Neural cell (in vitro differentiated cells): ENCODE measurements around the gene AKT1S1. TPM values are rescaled to one million over a fixed set of nuclear protein-coding genes. Genes with fewer than 3 reads are reported as not detected.

ENCODE experiments used
- H2AFZ ChIP-seq: fragments of 200-600, 300-800 bp; sonication (generic), shearing (Covaris generic); 2 replicates; pipeline ENCODE4 v1.6.0; 2014; ENCODE audit warnings: low read depth, mild to moderate bottlenecking, antibody characterized with exemption, low read length, moderate library complexity
- H3F3A ChIP-seq: fragments of 200-600 bp; shearing (Covaris generic); 2 replicates; pipeline ENCODE4 v1.6.1; 2016; ENCODE audit warnings: mild to moderate bottlenecking, moderate library complexity, mixed read lengths, antibody characterized with exemption, low read length; ENCODE audit not compliant: insufficient read depth, poor library complexity, severe bottlenecking
- H3K27ac ChIP-seq: fragments of 200-600, 300-800 bp; sonication (generic), shearing (Covaris generic); 2 replicates; pipeline ENCODE4 v1.5.1; 2014; ENCODE audit warnings: mild to moderate bottlenecking, low read length, moderate library complexity
- H3K27me3 ChIP-seq: fragments of 300-800, 200-600 bp; sonication (generic), shearing (Covaris generic); 2 replicates; pipeline ENCODE4 v1.6.0; 2014; ENCODE audit warnings: mild to moderate bottlenecking, low read depth, low read length, moderate library complexity; ENCODE audit not compliant: insufficient read depth
- H3K36me3 ChIP-seq: fragments of 300-800, 200-600 bp; sonication (generic), shearing (Covaris generic); 2 replicates; pipeline ENCODE4 v1.5.1; 2014; ENCODE audit warnings: mild to moderate bottlenecking, antibody characterized with exemption, low read length, moderate library complexity; ENCODE audit not compliant: insufficient read depth
- H3K4me2 ChIP-seq: fragments of 300-800, 200-600 bp; sonication (generic), shearing (Covaris generic); 2 replicates; pipeline ENCODE4 v1.6.0; 2014; ENCODE audit warnings: mild to moderate bottlenecking, low read length
- H3K4me3 ChIP-seq: fragments of 300-800, 200-600 bp; sonication (generic), shearing (Covaris generic); 2 replicates; pipeline ENCODE4 v1.5.1; 2014; ENCODE audit warnings: mild to moderate bottlenecking, low read length, moderate library complexity
- H3K79me2 ChIP-seq: fragments of 200-600 bp; shearing (Covaris generic); replicated peaks from 2 replicates; pipeline ENCODE4 v1.6.0; 2014; ENCODE audit warnings: mild to moderate bottlenecking, low read length, moderate library complexity; ENCODE audit not compliant: insufficient read depth
- H3K9ac ChIP-seq: fragments of 300-800, 200-600 bp; sonication (generic), shearing (Covaris generic); 2 replicates; pipeline ENCODE4 v1.6.1; 2016; ENCODE audit warnings: mild to moderate bottlenecking, low read length, mixed read lengths
- H3K9me2 ChIP-seq: fragments of 200-600 bp; shearing (Covaris generic); 2 replicates; pipeline ENCODE4 v1.6.1; 2016; ENCODE audit warnings: mild to moderate bottlenecking, low read length, mixed read lengths; ENCODE audit not compliant: insufficient read depth
- H3K9me3 ChIP-seq: fragments of 200-600, 300-800 bp; sonication (generic), shearing (Covaris generic); 2 replicates; pipeline ENCODE4 v1.6.1; 2016; ENCODE audit warnings: mild to moderate bottlenecking, mixed run types, low read length, moderate library complexity, mixed read lengths
- H4K20me1 ChIP-seq: fragments of 200-600 bp; shearing (Covaris generic); 2 replicates; pipeline ENCODE4 v1.6.1; 2016; ENCODE audit warnings: mild to moderate bottlenecking, mixed run types; ENCODE audit not compliant: insufficient read depth
- CTCF ChIP-seq: fragments of 450-650 bp; IDR thresholded peaks from 2 replicates; pipeline ENCODE4 v1.5.1; 2014; ENCODE audit warnings: antibody characterized with exemption, mild to moderate bottlenecking, moderate library complexity; ENCODE audit not compliant: poor library complexity, severe bottlenecking
- EP300 ChIP-seq: fragments of 450-650 bp; conservative IDR thresholded peaks from 2 replicates; pipeline ENCODE4 v1.6.1; 2014; ENCODE audit warnings: antibody characterized with exemption, mild to moderate bottlenecking, moderate library complexity; ENCODE audit not compliant: poor library complexity, severe bottlenecking
- EZH2 ChIP-seq: fragments of 200-600, 300-800 bp; shearing (Covaris generic), sonication (generic); IDR thresholded peaks from 2 replicates; pipeline ENCODE4 v1.6.1; 2014; ENCODE audit warnings: antibody characterized with exemption, low read length, borderline replicate concordance, mild to moderate bottlenecking; ENCODE audit not compliant: insufficient read depth, poor library complexity, severe bottlenecking
- MXI1 ChIP-seq: fragments of 450-650 bp; conservative IDR thresholded peaks from 2 replicates; pipeline ENCODE4 v1.6.1; 2014; ENCODE audit warnings: antibody characterized with exemption, mild to moderate bottlenecking; ENCODE audit not compliant: poor library complexity, severe bottlenecking
- POLR2AphosphoS5 ChIP-seq: IDR thresholded peaks from 2 replicates; pipeline ENCODE4 v1.6.1; 2012
- RAD21 ChIP-seq: fragments of 450-650 bp; conservative IDR thresholded peaks from 2 replicates; pipeline ENCODE4 v1.6.1; 2014; ENCODE audit warnings: antibody characterized with exemption, mild to moderate bottlenecking, moderate library complexity
- REST ChIP-seq: IDR thresholded peaks from 2 replicates; pipeline ENCODE4 v1.6.1; 2012; ENCODE audit warnings: borderline replicate concordance
- SMC3 ChIP-seq: fragments of 450-650 bp; conservative IDR thresholded peaks from 2 replicates; pipeline ENCODE4 v1.6.1; 2014; ENCODE audit warnings: antibody characterized with exemption, mild to moderate bottlenecking, moderate library complexity; ENCODE audit not compliant: poor library complexity
- TAF1 ChIP-seq: IDR thresholded peaks from 2 replicates; pipeline ENCODE4 v1.6.1; 2012; ENCODE audit warnings: low read depth
- polyA plus RNA-seq: library from polyadenylated mRNA; depleted of rRNA; stranded (reverse); fragments of >200 nt; gene quantifications from 2 replicates; pipeline ENCODE4 v1.2.3, GENCODE V29; 2014

Gene AKT1S1
- polyA plus RNA-seq, 1 donor from 2014 or later = 4.8 TPM

- no peaks in the 10 kb centered on the region for H3K9me3 ChIP-seq
- peaks cover 25% of the 10 kb centered on the region for H4K20me1 ChIP-seq
- TF ChIP-seq REST (no peak), EZH2 (no peak), MXI1 (no peak), CTCF (no peak), RAD21 (no peak), TAF1 (no peak), POLR2AphosphoS5 (no peak), EP300 (no peak), SMC3 (no peak)
- H3K9me2 ChIP-seq = no peaks in the 10 kb centered on the region
- H3K79me2 ChIP-seq = peaks cover 27% of the 10 kb centered on the region
- H3F3A ChIP-seq = no peaks in the 10 kb centered on the region
- no peaks in the 10 kb centered on the region for H3K27me3 ChIP-seq
- peaks cover 4% of the 10 kb centered on the region for H3K36me3 ChIP-seq
- H2AFZ ChIP-seq = no peak overlapping the region
- peak overlapping the region; percentile 70 for H3K4me3 ChIP-seq
- H3K27ac ChIP-seq = peak overlapping the region; percentile 95
- no peak overlapping the region for H3K4me2 ChIP-seq
- peak overlapping the region; percentile 89 for H3K9ac ChIP-seq
Observed at GRCh38 chr19:49849433-49850220, 27.5 kb downstream of the AKT1S1 start.

GRCh38 chr19:49848938-49849337 lies 28.2 kb downstream of the AKT1S1 start:
- Histone ChIP-seq H3K9me2 (no peaks in the 10 kb centered on the region), H3F3A (no peaks in the 10 kb centered on the region), H3K27me3 (no peaks in the 10 kb centered on the region), H4K20me1 (peaks cover 18% of the 10 kb centered on the region), H3K4me3 (no peak overlapping the region), H3K79me2 (peaks cover 24% of the 10 kb centered on the region), H3K27ac (no peak overlapping the region), H3K9ac (no peak overlapping the region), H3K4me2 (no peak overlapping the region), H3K36me3 (peaks cover 4% of the 10 kb centered on the region), H3K9me3 (no peaks in the 10 kb centered on the region), H2AFZ (no peak overlapping the region)
- TF ChIP-seq CTCF = no peak
- TF ChIP-seq TAF1 = no peak
- no peak for TF ChIP-seq EZH2
- no peak for TF ChIP-seq SMC3
